GM15510 (cell line): ENCODE measurements around the gene RDH5.

ENCODE experiments used
- POLR2A ChIP-seq: IDR thresholded peaks from 3 replicates; pipeline ENCODE4 v1.6.1; 2011; ENCODE audit warnings: borderline replicate concordance; ENCODE audit not compliant: insufficient read length; ENCODE audit errors: extremely low read depth

The RDH5 gene

DNA sequence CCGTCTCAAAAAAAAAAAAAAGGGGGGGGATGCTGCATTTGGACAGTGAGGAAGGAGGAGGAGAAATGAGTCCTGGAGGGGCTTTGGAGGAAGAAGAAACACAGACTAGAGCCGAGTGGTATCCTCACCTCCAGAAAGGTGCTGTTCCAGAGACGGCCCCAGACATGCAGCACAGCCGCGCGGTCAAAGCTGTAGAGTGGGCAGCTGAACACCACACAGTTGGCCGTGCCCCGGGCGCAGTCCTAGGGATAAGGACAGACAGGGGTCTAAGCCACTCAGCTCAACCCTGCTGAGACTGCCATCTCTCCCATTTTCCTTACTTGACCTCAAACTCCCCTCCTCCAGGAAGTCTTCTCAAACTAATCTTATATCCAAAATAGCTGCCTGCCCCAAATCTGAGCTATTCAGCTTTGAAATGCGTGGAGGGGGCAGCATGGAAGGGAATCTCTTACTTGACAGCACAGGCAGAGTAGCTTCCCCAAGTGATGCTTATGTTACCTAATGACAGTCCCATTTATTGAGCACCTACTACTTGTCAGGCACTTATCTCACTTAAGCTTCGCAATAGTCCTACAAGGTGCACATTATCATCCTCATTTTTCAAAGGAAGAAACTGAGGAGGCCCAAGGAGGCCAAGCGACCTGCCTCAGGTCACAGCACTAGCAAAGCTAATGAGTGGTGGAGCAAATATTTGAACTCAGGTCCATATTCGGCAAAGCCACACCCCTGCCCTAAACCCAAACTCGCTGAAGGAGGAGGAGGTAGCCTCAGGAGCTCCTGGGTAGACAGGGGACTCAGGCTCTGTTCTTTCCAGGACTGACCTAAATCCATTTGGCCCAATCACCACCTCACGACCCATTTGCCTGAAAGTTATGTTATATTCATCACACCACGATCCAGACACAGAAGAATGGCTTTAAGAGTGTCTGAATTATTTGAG is 31.2 kb upstream of the RDH5 start:
- no peak for TF ChIP-seq POLR2A

DNA sequence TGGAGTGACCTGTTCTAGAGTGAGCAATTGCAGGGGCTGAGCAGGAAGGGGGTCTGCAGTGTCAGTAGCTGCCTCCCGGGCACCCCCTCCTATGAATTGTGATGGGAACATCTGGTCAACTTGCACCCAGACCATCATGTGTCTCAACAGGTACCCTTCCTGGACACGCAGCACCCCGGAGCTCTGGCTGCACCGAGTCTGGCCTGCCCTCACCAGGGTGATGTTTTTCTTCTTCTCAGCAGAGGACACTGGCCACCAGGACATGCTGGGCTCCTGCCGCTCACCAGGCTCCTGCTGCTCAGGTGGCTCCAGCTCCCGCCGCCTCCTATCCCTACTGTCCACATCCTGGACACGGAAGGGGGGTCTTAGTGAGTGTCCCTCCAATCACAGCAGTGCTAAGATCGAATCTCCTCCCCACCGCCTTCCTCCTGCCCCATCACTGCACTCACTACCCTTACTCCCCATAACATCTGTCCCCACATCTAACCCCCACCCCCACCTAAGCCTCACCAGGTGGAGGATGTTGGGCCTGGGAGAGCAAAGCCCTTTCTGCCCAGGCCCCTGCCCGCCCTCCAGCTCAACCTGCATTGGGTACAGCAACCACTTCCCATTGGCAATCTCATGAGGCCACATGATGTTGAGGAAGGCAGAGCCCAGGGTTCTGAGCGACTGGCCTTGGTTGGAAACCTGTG is 27.4 kb upstream of the RDH5 start:
- no peak for TF ChIP-seq POLR2A

DNA sequence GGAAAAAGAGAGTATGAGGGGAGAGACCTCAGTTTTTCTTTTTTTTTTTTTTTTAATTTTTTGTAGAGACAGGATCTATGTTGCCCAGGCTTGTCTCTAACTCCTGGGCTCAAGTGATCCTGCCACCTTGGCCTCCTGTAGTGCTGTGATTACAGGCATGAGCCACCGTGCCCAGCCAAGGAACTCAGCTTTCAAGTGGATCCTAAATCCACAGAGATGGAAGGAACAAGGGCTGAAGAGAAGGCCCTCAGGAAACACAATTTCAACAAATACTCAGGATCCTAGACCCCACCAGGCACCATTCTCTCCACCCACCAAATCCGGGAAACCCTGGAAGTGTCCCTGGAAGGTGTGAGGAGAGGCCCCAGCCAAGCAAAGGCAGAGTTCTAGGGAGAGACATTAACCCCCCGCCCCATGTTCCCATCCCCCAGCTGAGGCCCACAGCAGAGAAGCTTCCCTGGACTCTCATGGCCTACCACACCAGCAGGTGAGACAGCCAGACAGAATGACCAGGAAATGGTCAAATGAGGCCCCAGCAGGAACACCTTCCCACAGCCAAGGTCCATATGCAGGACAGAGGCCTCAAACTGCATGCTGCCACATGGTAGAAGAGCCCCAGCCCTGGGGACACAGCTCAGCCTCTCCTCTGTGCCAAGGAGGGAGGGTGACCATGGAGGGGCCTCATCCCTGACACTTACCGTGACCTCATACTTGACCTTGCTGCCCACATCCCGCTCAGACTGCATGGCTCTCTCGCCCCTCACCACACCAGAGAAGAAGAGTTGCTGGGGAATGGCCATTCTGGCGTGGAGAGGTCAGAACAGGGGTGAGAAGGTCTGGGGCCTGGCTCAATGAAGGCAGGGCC is 26.6 kb upstream of the RDH5 start:
- TF ChIP-seq POLR2A = no peak

DNA sequence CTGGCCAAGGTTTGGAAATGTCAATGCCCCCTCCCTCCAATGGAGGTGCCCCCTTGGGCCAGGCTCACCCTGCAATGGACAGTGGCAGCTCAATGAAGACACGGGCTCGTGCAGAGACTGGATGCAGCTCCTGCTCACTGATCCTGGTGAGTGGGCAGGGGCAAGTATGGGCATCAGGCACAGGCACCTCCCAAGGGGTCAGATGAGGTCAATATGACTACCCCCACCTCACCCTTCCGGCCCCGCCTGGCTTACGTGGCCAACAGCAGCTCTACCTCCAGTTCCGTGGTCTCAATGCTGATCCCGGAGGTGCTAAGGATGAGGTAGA is 26.0 kb upstream of the RDH5 start:
- TF ChIP-seq POLR2A = no peak

DNA sequence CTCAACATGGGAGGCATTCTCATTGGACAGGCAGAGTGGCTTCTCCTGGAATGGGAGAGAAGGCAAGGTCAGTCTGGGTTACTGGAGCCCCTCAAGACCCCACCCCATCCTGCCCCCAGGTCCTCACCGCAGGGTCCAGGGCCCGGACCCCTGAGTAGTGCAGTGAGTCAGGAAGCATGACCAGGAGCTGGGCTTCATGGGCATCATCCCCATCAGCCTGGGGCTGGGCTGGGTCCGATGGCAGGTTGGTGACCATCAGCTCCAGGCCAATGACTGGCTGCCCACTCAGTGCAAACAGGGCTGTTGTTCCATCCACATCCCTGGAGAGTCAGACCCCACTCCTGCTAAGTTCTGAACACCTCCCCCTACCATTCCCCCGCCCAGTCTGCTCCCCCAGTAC is 25.5 kb upstream of the RDH5 start:
- TF ChIP-seq POLR2A = no peak

DNA sequence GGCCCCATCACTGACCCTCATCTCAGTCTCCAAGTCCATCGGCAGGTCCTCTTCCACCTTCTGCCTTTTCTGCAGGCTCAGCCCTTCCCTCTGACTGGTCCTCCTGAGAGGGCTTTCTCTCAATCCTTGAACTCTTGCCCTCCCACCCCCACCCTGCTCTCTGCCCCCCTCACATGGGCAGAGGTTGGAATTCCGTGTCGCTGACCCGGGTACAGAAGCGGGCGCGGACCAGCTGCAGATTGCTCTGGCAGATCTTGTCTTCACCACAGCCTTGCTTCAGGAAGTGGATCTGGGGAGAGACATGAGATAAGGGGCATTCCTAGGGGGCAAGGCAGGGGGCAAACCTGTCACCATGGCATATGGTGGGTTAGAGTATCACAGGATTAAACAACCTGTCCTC is 24.8 kb upstream of the RDH5 start:
- TF ChIP-seq POLR2A = no peak

DNA sequence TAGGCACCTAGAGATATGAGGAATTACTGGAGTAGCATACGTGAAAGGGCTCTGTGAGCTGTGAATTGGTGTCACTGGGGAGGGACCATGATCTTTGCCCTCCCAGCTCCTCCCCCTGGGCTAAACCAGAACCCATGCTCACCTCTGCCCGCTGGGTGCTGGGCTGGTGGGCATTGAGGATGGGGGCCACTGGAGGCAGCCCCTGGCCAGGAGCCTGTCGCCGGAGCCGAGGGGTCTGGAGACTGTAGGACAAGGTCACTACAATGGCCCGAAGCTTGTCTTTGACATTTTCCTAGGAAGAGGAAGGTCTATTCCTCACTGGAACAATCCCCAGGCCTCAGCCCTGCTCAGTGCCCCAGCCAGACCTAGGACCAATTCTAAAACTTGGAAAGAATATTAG is 24.1 kb upstream of the RDH5 start:
- TF ChIP-seq POLR2A = no peak

DNA sequence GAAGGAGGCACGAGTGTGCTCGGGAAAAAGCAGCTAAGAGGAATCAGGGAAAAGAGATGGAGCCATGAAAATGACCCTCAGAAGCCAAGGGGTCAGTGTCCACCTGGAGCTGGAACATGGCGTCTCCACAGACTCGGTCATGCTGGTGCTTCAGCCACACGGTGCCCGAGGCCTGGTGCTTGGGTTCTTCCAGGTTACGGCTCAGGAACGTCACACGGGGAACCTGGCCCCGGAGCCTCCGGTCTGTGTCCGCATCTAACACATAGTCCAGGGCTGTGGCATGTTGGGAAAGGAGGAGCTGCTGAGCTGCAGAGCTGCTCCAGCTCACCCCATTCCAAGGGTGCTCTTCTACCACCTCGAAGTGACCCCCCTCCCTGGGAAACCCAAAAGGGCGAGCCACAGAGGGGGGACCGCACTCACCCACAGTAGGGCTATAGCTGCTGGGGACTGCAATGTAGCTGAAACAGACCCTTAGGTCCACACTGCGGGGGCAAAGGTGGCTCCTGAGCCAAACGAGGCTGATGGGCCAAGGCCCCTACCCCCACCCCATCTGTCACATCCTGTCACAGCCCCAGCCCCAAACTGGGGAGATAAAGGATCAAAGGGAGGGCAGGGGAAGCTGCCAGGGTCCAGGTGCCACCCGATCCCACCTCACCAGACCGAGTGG is 23.3 kb upstream of the RDH5 start:
- TF ChIP-seq POLR2A = no peak

DNA sequence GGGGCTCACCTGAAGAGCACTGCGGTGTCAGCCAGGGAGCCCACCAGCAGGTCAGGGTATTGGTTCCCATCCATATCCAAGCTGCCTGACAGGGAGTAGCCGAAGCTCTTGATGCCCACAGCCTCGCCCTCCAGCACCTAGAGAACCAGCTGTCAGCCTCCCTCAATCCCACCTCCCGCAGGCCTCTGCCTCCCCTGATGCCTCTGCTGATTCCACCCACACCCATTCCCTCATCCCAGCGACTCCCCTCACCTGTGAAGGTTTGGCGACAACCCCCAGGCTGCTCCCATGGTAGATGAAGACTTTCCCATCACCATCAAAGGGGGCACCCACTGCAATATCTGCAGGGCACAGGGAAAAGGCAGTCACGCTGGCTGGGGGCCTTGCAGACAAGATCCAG is 22.5 kb upstream of the RDH5 start:
- TF ChIP-seq POLR2A = no peak

DNA sequence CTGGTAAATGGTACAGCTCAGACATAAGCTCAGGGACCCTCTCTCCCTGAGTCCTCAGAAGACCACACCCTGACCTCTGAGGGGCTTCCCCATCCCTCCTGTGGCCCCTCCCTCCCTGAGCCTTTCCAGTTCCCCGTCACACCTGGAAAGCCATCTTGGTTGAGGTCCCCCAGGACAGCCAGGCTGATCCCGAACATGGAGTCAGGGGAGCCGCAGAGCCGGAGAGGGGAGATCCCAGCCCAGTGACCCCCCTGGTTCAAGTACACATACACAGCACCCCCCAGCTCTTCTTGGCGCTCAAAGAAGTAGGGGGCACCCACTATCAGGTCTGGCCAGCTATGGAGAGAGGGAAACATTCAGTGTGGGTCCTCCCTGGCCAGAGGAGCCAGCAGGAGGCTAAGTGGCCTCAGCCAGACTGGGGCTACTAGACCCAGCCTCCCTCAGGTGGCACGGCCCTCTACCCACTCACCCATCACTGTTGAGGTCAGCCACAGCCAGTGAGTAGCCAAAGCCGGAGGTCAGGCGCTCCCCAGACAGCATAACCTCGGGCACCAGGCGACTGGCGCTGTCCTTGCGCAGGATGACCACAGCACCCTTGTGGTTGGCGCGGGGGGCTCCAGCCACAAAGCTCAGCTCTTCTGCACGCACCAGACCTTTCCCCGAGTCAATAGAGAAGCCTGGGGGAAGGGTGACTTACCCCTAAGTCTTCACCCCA is 21.8 kb upstream of the RDH5 start:
- TF ChIP-seq POLR2A = no peak

DNA sequence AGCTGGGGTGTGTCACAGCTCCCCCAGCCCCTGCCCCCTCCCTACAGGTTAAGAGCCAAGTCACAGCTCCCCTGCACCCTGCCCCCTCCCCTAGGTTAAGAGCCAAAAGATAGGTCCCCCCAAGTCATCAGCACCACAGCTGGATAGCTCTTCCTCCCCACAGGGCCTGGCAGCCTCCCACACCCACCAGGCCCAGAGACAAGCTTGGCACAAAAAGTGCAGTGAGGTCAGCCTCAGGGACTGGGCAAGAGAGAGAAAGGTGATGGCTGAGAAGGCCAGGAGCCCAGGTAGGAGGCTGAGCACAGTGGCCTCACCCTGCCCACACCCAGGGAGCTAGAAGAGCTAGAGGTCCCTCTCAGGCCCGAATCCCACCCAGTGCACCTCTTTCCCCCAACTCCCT is 21.2 kb upstream of the RDH5 start:
- no peak for TF ChIP-seq POLR2A

DNA sequence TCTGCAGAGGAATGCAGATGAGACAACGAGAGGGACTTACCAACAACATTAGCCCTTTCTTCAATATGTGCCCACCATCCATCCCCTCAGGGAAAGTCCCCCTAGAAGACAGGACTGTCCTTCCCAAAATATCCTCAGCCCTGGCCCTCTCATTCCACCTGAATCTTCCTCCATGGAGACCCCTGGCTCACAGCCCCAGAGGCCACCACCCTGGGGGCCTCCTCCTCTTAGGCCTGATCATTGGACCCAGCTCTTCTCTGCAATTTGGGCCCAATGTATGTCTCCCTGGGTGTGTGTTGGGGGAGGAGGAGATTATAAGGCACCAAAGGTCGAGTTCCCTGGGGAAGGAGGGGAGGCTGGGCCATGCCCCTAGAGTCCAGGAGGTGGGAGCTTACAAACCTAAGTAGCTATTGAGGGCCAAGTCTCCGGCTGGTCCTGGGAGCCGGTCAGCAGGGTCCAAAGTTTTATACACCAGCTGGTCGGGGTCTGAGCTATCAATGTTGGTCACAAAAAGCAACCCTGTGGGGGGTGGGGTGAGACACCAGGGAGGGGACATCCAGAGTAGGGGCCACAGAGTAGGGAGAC is 20.6 kb upstream of the RDH5 start:
- TF ChIP-seq POLR2A = no peak

DNA sequence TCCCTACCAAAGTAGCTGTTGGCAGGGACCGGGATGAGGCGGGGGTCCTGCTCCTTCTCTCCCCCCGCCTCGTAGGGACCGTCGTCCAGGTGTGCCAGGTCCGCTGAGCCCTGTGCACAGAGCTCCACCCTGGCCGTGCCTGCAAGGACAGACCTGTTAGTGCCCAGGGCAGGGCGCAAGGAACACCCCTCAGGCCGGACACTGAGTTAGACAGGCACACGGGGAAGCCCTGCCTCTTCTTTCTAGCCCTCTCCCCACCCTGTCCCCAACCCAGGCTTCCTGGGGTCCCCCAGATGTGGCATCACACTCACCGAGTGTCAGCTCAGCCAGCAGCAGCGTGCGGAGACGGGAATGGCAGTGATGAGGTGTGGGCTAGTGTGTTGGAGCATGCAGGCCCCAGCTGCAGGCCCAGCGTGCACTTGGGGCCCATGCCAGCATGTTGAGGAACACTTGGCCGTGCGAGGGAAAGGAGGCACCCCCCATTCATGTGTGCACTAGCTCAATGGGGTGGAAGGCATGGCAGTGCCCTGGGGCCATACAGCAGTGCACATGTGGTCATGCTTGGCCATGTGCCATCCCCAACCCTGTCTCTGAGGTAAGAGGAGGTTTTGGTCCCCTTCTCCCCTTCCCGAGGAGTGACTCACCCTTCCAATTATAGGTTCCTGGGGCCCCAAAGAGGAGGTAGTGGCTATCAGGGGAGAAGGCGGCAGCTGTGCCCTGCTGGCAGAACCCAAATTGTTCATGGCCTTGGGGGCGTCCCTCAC is 19.8 kb upstream of the RDH5 start:
- TF ChIP-seq POLR2A = no peak

DNA sequence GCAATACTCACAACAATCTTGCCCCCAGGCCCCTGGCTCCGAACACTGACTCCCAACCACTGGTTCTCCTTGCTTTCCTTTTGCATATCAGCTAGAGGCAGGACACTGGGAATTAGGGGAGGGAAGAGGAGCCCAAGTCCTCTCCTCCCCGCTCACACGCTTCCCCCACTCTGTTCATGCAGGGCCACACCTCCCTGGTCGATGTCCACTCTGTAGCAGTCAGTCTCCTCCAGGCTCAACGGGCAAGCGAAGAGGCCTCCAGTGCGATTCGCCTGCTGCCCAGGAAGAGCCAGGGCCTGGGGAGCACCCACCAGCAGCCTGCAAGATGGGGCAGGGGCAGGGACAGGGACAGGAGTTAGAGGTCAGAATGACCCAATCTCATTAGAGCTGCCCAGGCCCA is 17.3 kb upstream of the RDH5 start:
- TF ChIP-seq POLR2A = no peak

DNA sequence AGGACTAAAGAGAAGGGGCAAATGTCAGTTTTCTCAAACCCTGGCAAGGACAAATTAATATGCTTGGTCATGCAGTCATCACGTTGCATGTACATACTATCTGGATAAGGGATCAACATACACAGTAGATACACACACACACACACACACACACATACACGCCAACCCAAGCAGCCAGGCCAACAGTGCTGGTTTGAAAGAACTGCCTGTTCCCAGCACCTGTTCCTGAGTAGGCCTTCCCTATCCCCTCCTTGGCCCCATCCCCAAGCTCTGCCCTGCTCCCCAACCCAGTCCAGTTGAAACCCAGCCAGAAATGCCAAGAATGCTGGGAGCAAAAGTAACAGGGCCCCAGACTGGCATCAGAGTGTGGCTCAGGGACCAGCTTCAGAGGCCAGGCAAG is 16.9 kb upstream of the RDH5 start:
- TF ChIP-seq POLR2A = no peak
